Measurements from ENCODE around the gene EPHB1.

The EPHB1 gene

DNA sequence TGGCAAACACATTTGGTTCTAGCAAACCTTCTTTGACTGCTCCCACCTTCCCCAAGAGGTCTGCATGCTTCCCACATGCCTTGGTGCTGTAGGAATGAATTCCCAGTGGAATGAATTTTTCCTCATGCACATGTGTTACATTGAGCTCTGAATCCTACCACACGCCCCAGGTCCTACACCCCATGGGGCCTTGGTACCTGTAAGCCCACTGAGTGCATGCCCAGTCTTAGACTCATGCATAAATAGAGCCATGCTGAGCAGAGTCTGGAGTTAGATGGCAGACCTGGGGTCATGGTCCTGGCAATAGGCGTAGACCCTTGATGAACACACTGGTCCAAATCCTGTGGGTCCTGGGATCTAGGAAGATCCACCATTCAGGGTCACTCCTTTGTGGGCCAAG is 81.8 kb downstream of the EPHB1 start:
- TF ChIP-seq TAF1 (IDR thresholded peaks at IDR 0.05; ENCODE audit: borderline replicate concordance, insufficient read depth, low read length) (no peak), FOXP2 (optimal IDR thresholded peaks at IDR 0.05; ENCODE audit: borderline replicate concordance, extremely low read depth, extremely low read length, insufficient read depth) (no peak), POLR2AphosphoS5 (IDR thresholded peaks at IDR 0.05; ENCODE audit: low read depth, low read length) (no peak), SIN3A (IDR thresholded peaks at IDR 0.05; ENCODE audit: borderline replicate concordance, insufficient read depth, low read length) (no peak)
- TF ChIP-seq, protein P1, sequence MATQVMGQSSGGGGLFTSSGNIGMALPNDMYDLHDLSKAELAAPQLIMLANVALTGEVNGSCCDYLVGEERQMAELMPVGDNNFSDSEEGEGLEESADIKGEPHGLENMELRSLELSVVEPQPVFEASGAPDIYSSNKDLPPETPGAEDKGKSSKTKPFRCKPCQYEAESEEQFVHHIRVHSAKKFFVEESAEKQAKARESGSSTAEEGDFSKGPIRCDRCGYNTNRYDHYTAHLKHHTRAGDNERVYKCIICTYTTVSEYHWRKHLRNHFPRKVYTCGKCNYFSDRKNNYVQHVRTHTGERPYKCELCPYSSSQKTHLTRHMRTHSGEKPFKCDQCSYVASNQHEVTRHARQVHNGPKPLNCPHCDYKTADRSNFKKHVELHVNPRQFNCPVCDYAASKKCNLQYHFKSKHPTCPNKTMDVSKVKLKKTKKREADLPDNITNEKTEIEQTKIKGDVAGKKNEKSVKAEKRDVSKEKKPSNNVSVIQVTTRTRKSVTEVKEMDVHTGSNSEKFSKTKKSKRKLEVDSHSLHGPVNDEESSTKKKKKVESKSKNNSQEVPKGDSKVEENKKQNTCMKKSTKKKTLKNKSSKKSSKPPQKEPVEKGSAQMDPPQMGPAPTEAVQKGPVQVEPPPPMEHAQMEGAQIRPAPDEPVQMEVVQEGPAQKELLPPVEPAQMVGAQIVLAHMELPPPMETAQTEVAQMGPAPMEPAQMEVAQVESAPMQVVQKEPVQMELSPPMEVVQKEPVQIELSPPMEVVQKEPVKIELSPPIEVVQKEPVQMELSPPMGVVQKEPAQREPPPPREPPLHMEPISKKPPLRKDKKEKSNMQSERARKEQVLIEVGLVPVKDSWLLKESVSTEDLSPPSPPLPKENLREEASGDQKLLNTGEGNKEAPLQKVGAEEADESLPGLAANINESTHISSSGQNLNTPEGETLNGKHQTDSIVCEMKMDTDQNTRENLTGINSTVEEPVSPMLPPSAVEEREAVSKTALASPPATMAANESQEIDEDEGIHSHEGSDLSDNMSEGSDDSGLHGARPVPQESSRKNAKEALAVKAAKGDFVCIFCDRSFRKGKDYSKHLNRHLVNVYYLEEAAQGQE (IDR thresholded peaks at IDR 0.05; ENCODE audit: insufficient read depth in 1 of 2, low read depth in 2 of 2, low read length in 2 of 2): no peak

DNA sequence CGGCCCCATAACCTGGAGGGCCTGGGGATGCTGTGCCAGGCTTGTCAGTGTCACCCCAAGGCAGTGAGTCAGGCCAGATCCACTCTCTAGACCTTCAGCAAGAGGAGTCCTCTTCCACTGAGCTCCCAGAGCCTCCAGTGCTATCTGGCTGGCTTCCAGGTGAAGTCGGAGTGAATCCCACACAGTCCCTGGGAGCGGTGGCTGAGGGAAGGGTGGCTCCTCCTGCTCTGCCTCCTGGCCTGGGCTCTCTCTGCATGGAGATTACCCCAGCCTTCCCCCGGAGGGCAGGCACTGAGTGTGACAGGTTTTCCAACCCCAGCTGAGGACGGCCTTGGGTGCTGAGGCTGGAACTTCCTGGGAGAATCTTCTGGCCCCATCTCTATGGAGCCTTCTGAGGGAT is 82.7 kb downstream of the EPHB1 start:
- TF ChIP-seq FOXP2 (optimal IDR thresholded peaks at IDR 0.05; ENCODE audit: borderline replicate concordance, extremely low read depth, extremely low read length, insufficient read depth) (no peak), SIN3A (IDR thresholded peaks at IDR 0.05; ENCODE audit: borderline replicate concordance, insufficient read depth, low read length) (no peak), TAF1 (IDR thresholded peaks at IDR 0.05; ENCODE audit: borderline replicate concordance, insufficient read depth, low read length) (no peak), POLR2AphosphoS5 (IDR thresholded peaks at IDR 0.05; ENCODE audit: low read depth, low read length) (no peak)
- TF ChIP-seq, protein P1 (IDR thresholded peaks at IDR 0.05; ENCODE audit: insufficient read depth in 1 of 2, low read depth in 2 of 2, low read length in 2 of 2): no peak

DNA sequence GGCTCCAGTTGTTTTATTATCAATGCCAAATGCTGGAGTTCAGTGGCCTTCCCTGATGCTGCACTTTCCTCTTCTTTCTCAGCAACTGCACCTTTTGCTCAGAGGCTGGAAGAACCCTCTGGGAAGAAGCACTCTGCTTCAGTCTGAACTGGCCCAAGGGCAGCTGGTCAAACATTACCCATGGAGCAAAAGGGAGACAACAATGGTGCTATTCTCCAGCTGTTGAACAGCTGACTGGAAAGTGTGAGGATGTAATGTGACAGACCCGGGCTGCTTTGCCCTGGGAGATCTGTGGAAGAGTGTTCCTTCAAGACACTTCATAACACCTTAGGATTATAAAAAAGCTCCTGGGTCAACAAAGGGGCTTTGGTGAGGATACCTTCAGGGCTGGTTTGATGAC is 84.9 kb downstream of the EPHB1 start:
- TF ChIP-seq TAF1 (IDR thresholded peaks at IDR 0.05; ENCODE audit: borderline replicate concordance, insufficient read depth, low read length) (no peak), SIN3A (IDR thresholded peaks at IDR 0.05; ENCODE audit: borderline replicate concordance, insufficient read depth, low read length) (no peak), POLR2AphosphoS5 (IDR thresholded peaks at IDR 0.05; ENCODE audit: low read depth, low read length) (no peak), FOXP2 (optimal IDR thresholded peaks at IDR 0.05; ENCODE audit: borderline replicate concordance, extremely low read depth, extremely low read length, insufficient read depth) (no peak)
- TF ChIP-seq, protein P1 (IDR thresholded peaks at IDR 0.05; ENCODE audit: insufficient read depth in 1 of 2, low read depth in 2 of 2, low read length in 2 of 2): no peak

DNA sequence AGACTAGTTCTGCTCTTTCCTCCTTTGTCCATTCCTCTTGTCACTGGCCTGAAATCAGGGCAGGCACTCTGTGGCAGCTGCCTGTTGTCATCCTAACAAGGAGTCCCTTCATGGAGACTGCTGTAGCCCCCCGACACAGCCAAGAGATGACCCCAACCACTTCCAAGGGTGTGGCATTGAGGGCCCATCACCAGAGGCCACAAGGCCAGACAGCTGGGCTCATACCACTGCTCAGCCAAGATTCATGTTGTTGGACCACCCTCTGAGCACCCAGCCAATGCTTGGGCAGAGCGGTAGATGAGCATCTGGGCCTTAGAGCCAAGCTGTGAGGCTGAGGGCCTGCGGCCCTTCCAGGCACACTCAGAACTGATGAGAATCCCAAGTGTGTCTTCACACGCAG is 85.4 kb downstream of the EPHB1 start:
- TF ChIP-seq POLR2AphosphoS5 (IDR thresholded peaks at IDR 0.05; ENCODE audit: low read depth, low read length): no peak
- TF ChIP-seq SIN3A (IDR thresholded peaks at IDR 0.05; ENCODE audit: borderline replicate concordance, insufficient read depth, low read length): no peak
- no peak for TF ChIP-seq FOXP2 (optimal IDR thresholded peaks at IDR 0.05; ENCODE audit: borderline replicate concordance, extremely low read depth, extremely low read length, insufficient read depth)
- no peak for TF ChIP-seq TAF1 (IDR thresholded peaks at IDR 0.05; ENCODE audit: borderline replicate concordance, insufficient read depth, low read length)
- TF ChIP-seq, protein P1 (IDR thresholded peaks at IDR 0.05; ENCODE audit: insufficient read depth in 1 of 2, low read depth in 2 of 2, low read length in 2 of 2): no peak

DNA sequence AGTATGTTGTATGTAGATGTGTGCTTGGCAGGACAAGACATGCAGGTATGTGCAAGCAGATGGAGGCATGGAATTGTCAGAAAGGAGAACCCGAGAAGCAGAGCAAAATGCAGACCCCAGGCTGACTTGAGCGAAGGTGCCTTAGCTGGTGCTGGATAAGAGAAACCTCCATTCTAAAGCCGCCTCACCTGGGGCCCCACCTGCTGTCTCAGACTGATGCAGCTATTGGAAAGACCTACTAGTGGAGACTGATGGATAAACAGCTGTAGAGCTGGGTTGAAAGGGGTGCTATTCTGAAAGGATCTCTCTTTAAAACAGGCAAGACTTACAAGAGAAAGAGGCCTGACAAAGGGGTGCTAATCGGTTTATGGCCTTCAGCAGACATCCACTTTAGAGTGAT is 86.2 kb downstream of the EPHB1 start:
- TF ChIP-seq POLR2AphosphoS5 (IDR thresholded peaks at IDR 0.05; ENCODE audit: low read depth, low read length): no peak
- no peak for TF ChIP-seq FOXP2 (optimal IDR thresholded peaks at IDR 0.05; ENCODE audit: borderline replicate concordance, extremely low read depth, extremely low read length, insufficient read depth)
- TF ChIP-seq SIN3A (IDR thresholded peaks at IDR 0.05; ENCODE audit: borderline replicate concordance, insufficient read depth, low read length): no peak
- TF ChIP-seq, protein P1 (IDR thresholded peaks at IDR 0.05; ENCODE audit: insufficient read depth in 1 of 2, low read depth in 2 of 2, low read length in 2 of 2): no peak
- no peak for TF ChIP-seq TAF1 (IDR thresholded peaks at IDR 0.05; ENCODE audit: borderline replicate concordance, insufficient read depth, low read length)

All from PFSK-1 (cell line).